Thoracic aorta (tissue), 2 donors: ENCODE data around the gene STAT1. TPM values are rescaled to one million over a fixed set of nuclear protein-coding genes. Genes with fewer than 3 reads are reported as not detected.

Experiments used
- ATAC-seq: fragments of 150-250 bp; one replicate; pipeline ENCODE4 v1.8.0; 2017; ENCODE audit warnings: low read depth; ENCODE audit not compliant: insufficient number of reproducible peaks, low FRiP score
- DNase-seq: peaks from one replicate; pipeline ENCODE4 v3.0.0-alpha.2; 2020; ENCODE audit warnings: low spot score
- H3K27ac ChIP-seq, 2 donors: fragments of 200-600 bp; sonication (generic); 1 replicate in 1 of 2; 2 replicates in 1 of 2; pipeline ENCODE4 v1.5.1; 2016; ENCODE audit warnings: mild to moderate bottlenecking in 2 of 2, moderate library complexity in 2 of 2
- H3K27me3 ChIP-seq: fragments of 200-600 bp; sonication (generic); replicated peaks from 2 replicates; pipeline ENCODE4 v1.6.0; 2016; ENCODE audit warnings: mild to moderate bottlenecking; ENCODE audit not compliant: insufficient read depth
- H3K36me3 ChIP-seq: fragments of 200-600 bp; sonication (generic); one replicate; pipeline ENCODE4 v1.5.1; 2016
- H3K4me1 ChIP-seq, 2 donors: fragments of 200-600 bp; sonication (generic); 1 replicate in 1 of 2; 2 replicates in 1 of 2; pipeline versions ENCODE4 v1.5.1 to v1.6.0; 2016; ENCODE audit warnings: low read depth in 2 of 2, mild to moderate bottlenecking in 1 of 2; ENCODE audit not compliant: control insufficient read depth in 1 of 2
- H3K4me3 ChIP-seq: fragments of 200-600 bp; sonication (generic); 2 replicates; pipeline ENCODE4 v1.5.1; 2016; ENCODE audit warnings: mild to moderate bottlenecking
- H3K9me3 ChIP-seq: fragments of 200-600 bp; sonication (generic); 2 replicates; pipeline ENCODE4 v1.5.1; 2016
- CTCF ChIP-seq: fragments of 200-600 bp; sonication (generic); IDR thresholded peaks from one replicate; pipeline ENCODE4 v1.5.1; 2019; ENCODE audit warnings: antibody characterized with exemption
- total RNA-seq, 2 donors: library from RNA; depleted of rRNA; stranded (reverse); fragments of >200 nt; gene quantifications; one replicate each; pipeline versions ENCODE4 v1.1.0 to v1.2.3, GENCODE V29; 2016

The STAT1 gene
- total RNA-seq, 2 donors from 2014 or later: 67.4 to 82.6 TPM

GRCh38 chr2:191053256-191053655, 39.3 kb upstream of the STAT1 start:
- Histone ChIP-seq H3K27ac (no peak overlapping the region), H3K4me1 (peaks cover 0 to 6% of the 10 kb centered on the region in 2 donors), H3K27me3 (no peaks in the 10 kb centered on the region), H3K36me3 (no peaks in the 10 kb centered on the region), H3K4me3 (no peak overlapping the region), H3K9me3 (no peaks in the 10 kb centered on the region)
- no peak for DNase-seq
- TF ChIP-seq CTCF: no peak
- no peak for ATAC-seq

- Histone ChIP-seq H3K4me1 (peaks cover 0 to 6% of the 10 kb centered on the region in 2 donors), H3K9me3 (no peaks in the 10 kb centered on the region), H3K4me3 (no peak overlapping the region), H3K27me3 (no peaks in the 10 kb centered on the region), H3K36me3 (no peaks in the 10 kb centered on the region), H3K27ac (no peak overlapping the region)
- TF ChIP-seq CTCF: peak; percentile 56
- no peak for ATAC-seq
- DNase-seq: no peak
Observed at GRCh38 chr2:191051825-191052778, 38.1 kb upstream of the STAT1 start.

- Histone ChIP-seq H3K4me1 (peaks cover 0 to 6% of the 10 kb centered on the region in 2 donors), H3K9me3 (no peaks in the 10 kb centered on the region), H3K36me3 (no peaks in the 10 kb centered on the region), H3K27me3 (no peaks in the 10 kb centered on the region), H3K27ac (no peak overlapping the region), H3K4me3 (no peak overlapping the region)
- no peak for DNase-seq
- no peak for TF ChIP-seq CTCF
- ATAC-seq: no peak
Observed at GRCh38 chr2:191051177-191051576, 37.2 kb upstream of the STAT1 start.

- Histone ChIP-seq H3K27ac (no peak overlapping the region), H3K27me3 (no peaks in the 10 kb centered on the region)
- TF ChIP-seq CTCF: no peak
Observed at GRCh38 chr2:191050640-191050987, 36.6 kb upstream of the STAT1 start.

GRCh38 chr2:191049728-191050639, 36.0 kb upstream of the STAT1 start:
- Histone ChIP-seq H3K4me1 (peaks cover 0 to 6% of the 10 kb centered on the region in 2 donors), H3K27ac (no peak overlapping the region), H3K9me3 (no peaks in the 10 kb centered on the region), H3K36me3 (no peaks in the 10 kb centered on the region), H3K4me3 (no peak overlapping the region), H3K27me3 (no peaks in the 10 kb centered on the region)
- DNase-seq: no peak
- TF ChIP-seq CTCF: no peak
- ATAC-seq: no peak

More at GRCh38 chr2:191050640-191050987, 36.6 kb upstream of the STAT1 start:
- H3K9me3 ChIP-seq: no peaks in the 10 kb centered on the region
- ATAC-seq (no peak), DNase-seq (no peak)
- H3K36me3 ChIP-seq: no peaks in the 10 kb centered on the region
- H3K4me1 ChIP-seq: peaks cover 0 to 6% of the 10 kb centered on the region in 2 donors
- no peak overlapping the region for H3K4me3 ChIP-seq
